ENCODE results near the gene SPRR2G. TPM values are rescaled to one million over a fixed set of nuclear protein-coding genes. Genes with fewer than 3 reads are reported as not detected.
"Not testable (repeated sequence)": the region's sequence is repeated elsewhere in the genome, so short reads cannot be mapped to it uniquely, and the experiment has no call there.

SPRR2G gene
- total RNA-seq, 2 donors from 2014 or later, result not detected

DNA sequence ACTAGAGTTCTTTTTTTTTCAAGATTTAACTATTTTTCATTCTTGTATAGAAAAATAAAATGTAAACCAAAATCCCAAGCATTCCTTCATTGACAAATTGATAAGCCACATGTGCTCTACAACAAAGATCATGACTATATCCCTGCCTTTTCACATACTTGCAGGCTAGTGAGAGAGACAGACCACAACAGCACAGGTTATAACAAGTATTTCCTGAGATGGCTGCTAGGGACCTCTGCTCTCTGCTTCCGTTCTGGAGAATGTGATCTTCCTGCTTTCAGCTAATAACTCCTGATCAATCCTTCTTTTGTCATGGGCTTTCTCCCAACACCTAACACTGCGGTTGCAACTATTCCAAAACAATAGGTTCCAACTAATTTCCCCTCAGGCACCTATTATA is 23.4 kb downstream of the SPRR2G start:
- TF ChIP-seq, protein P1, sequence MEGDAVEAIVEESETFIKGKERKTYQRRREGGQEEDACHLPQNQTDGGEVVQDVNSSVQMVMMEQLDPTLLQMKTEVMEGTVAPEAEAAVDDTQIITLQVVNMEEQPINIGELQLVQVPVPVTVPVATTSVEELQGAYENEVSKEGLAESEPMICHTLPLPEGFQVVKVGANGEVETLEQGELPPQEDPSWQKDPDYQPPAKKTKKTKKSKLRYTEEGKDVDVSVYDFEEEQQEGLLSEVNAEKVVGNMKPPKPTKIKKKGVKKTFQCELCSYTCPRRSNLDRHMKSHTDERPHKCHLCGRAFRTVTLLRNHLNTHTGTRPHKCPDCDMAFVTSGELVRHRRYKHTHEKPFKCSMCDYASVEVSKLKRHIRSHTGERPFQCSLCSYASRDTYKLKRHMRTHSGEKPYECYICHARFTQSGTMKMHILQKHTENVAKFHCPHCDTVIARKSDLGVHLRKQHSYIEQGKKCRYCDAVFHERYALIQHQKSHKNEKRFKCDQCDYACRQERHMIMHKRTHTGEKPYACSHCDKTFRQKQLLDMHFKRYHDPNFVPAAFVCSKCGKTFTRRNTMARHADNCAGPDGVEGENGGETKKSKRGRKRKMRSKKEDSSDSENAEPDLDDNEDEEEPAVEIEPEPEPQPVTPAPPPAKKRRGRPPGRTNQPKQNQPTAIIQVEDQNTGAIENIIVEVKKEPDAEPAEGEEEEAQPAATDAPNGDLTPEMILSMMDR (IDR thresholded peaks at IDR 0.05), result no peak
- TF ChIP-seq POLR2A (IDR thresholded peaks at IDR 0.05), result no peak
- 78 to 82% methylated on average over 2 of the region's 2 CpGs for WGBS, 2 donors
- intact Hi-C loops (cut with DNase I), result no loop called here
- Histone ChIP-seq H3K4me1 (peaks cover 17% of the 10 kb centered on the region), H3K4me3 (no peak overlapping the region), H3K27ac (no peak overlapping the region), H3K36me3 (replicated peaks in 1 of 2; ENCODE audit: insufficient read depth in 1 of 2, low read depth in 2 of 2) (no peaks in the 10 kb centered on the region), H3K9me3 (no peaks in the 10 kb centered on the region), H3K27me3 (no peaks in the 10 kb centered on the region)
- no peak for ATAC-seq
- DNase-seq, result no peak

DNA sequence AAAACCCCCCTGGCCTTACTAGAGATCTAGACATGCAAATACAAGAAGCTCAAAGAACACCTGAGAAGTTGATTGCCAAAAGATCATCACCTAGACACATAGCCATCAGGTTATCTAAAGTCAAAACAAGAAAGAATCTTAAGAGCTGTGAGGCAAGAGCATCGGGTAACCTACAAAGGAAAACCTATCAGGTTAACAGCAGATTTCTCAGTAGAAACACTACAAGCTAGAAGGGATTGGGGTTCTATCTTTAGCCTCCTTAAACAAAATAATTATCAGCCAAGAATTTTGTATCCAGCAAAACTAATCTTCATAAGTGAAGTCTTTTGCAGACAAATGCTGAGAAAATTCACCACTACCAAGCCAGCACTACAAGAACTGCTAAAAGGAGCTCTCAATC is 25.2 kb downstream of the SPRR2G start:
- TF ChIP-seq, protein P1 (IDR thresholded peaks at IDR 0.05), result no peak
- Histone ChIP-seq H3K27me3 (no peaks in the 10 kb centered on the region), H3K27ac (no peak overlapping the region), H3K36me3 (replicated peaks in 1 of 2; ENCODE audit: insufficient read depth in 1 of 2, low read depth in 2 of 2) (no peaks in the 10 kb centered on the region), H3K4me3 (no peak overlapping the region), H3K4me1 (peaks cover 35% of the 10 kb centered on the region), H3K9me3 (no peaks in the 10 kb centered on the region)
- intact Hi-C loops (cut with DNase I), result no loop called here
- DNase-seq (no peak), ATAC-seq (no peak)
- 92% methylated on average over 1 of the region's 1 CpG for WGBS, 2 donors

DNA sequence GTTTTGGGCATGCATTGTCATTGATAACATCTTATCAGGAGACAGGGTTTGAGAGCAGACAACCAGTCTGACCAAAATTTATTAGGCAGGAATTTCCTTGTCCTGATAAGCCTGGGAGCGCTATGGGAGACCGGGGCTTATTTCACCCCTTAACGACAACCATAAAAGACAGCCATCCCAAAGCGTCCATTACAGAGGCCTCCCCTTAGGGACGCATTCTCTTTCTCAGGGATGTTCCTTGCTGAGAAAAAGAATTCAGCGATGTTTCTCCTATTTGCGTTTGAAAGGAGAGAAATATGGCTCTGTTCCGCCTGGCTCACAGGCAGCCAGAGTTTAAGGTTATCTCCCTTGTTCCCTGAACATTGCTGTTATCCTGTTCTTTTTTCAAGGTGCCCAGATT is 26.9 kb downstream of the SPRR2G start:
- H3K27me3 ChIP-seq; DNase-seq; H3K36me3 ChIP-seq (replicated peaks in 1 of 2; ENCODE audit: insufficient read depth in 1 of 2, low read depth in 2 of 2); H3K4me3 ChIP-seq; H3K9me3 ChIP-seq; intact Hi-C loops (cut with DNase I); ATAC-seq: not testable (repeated sequence)
- WGBS, 2 donors, result 74 to 84% methylated on average over 8 of the region's 8 CpGs
- peak overlapping the region; percentile 91 to 95 (median 94) for H3K27ac ChIP-seq
- peaks cover 50% of the 10 kb centered on the region for H3K4me1 ChIP-seq

DNA sequence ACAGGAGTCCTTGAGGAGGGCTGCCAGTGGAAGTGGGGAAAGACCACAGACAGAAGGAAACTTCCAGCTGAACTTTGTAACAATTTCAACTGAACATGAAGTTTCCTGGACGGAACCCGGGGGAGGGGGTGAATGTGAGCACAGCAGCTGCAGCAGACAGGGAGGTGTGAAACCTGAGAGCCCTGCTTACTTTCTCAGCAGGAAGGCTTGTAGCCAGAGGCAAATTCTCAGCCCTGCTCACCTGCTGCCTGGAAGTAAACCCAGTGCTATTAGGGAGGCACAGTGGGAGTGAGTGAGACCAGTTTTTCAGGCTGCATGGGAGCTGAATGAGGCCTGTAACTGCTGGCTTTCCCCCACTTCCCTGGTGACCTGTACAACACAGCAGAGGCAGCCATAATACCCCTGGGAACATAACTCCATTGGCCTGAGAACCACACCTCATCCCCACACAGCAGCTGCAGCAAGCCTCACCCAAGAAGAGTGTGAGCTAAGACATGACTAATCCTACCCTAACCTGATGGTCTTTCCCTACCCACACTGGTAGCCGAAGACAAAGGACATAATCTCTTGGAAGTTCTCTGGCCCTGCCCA is 27.8 kb downstream of the SPRR2G start:
- TF ChIP-seq POLR2A (IDR thresholded peaks at IDR 0.05), result peak in 2 of 3 donors; percentile 72 to 79
- TF ChIP-seq, protein P1 (IDR thresholded peaks at IDR 0.05), result no peak
- Histone ChIP-seq H3K9me3 (no peaks in the 10 kb centered on the region), H3K27me3 (no peaks in the 10 kb centered on the region), H3K27ac (peak overlapping the region; percentile 91 to 95 (median 94)), H3K36me3 (replicated peaks in 1 of 2; ENCODE audit: insufficient read depth in 1 of 2, low read depth in 2 of 2) (no peaks in the 10 kb centered on the region), H3K4me1 (peaks cover 59% of the 10 kb centered on the region), H3K4me3 (no peak overlapping the region)
- DNase-seq (peak; percentile 92 to 95 (median 94)), ATAC-seq (peak; percentile 98)
- WGBS, 2 donors, result 12 to 13% methylated on average over 3 of the region's 3 CpGs
- intact Hi-C loops (cut with DNase I), result no loop called here

DNA sequence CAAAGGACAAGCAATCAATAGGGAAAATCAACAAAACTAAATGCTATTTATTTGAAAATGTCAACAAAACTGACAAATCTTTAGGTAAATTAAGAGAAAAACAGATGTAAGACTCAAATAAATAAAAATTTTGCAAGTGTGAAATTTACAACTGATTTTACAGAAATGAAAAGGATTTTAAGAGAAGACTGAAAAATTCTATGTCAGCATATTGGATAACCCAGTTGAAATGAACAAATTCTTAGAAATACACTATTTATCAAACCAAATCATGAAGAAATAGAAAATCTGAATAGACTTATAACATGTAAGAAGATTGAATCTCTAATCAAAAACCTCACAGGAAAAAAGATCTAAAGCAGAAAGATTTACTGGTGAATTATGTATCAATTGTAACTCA is 29.7 kb downstream of the SPRR2G start:
- peak overlapping the region in 3 of 4 donors; percentile 91 to 95 (median 94) for H3K27ac ChIP-seq
- no peaks in the 10 kb centered on the region for H3K27me3 ChIP-seq
- intact Hi-C loops (cut with DNase I), result no loop called here
- TF ChIP-seq POLR2A (IDR thresholded peaks at IDR 0.05), result no peak
- TF ChIP-seq, protein P1 (IDR thresholded peaks at IDR 0.05), result no peak
- H3K36me3 ChIP-seq (replicated peaks in 1 of 2; ENCODE audit: insufficient read depth in 1 of 2, low read depth in 2 of 2), result no peaks in the 10 kb centered on the region
- ATAC-seq (no peak), DNase-seq (no peak)
- H3K4me3 ChIP-seq, result no peak overlapping the region
- H3K9me3 ChIP-seq, result no peaks in the 10 kb centered on the region
- H3K4me1 ChIP-seq, result peaks cover 65% of the 10 kb centered on the region
